HG02678 (cell line): Measurements from ENCODE around the gene SERPINA9.
"Not testable (repeated sequence)": the region's sequence is repeated elsewhere in the genome, so short reads cannot be mapped to it uniquely, and the experiment has no call there.

ENCODE experiments used
- ATAC-seq: cut with Tn5 transposase; IDR thresholded peaks from one replicate; pipeline ENCODE4 v1.9.1; 2021; ENCODE audit warnings: mild to moderate bottlenecking, moderate library complexity; ENCODE audit not compliant: unreplicated experiment

SERPINA9 gene

DNA sequence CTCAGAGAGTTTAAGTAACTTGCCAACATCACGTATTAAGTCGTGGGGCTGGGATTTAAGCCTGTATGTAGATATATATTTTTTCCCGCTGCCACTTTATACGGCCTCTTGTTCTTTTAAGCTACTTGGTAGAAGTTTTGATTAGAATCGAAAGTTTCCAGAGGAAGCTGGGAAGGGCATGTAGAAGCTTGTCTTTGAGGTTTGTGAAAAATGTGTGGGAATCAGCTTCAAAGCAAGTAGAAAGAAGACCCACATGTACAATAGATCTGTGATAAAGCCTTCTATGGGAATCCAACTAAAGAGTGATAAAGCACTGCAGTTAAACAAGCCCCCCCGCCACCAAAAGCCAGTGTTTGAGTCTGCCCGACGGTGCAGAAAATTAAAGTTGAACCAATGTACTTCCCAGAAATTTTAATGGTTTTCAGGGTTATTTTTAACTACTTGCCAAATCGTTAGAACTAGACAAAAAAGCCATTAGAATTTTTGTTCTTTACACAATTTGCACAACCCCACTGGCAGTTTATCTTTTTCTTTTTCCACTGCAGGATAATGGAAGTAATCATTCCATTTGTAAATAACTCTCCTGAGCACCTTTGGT lies 48.9 kb downstream of the SERPINA9 start:
- no peak for ATAC-seq

DNA sequence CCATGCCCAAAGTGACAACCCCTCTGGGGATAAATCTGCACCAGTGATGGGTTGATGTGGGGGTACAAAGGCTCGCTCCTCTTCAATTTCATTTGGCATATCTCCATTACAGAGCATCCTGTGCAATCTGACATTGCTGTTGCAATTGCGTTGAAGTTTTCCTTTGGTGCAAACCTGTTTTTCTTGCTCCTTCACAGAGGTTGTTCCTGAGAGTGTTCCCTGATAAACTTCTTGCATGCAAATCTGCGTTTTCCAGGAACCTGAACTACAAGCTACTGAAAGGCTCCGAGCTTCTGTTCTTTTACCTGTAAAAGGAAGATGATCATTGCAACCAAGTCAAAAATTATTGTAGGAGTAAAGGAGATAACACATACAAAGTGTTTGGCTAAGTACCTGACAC lies 49.5 kb downstream of the SERPINA9 start:
- ATAC-seq: no peak

DNA sequence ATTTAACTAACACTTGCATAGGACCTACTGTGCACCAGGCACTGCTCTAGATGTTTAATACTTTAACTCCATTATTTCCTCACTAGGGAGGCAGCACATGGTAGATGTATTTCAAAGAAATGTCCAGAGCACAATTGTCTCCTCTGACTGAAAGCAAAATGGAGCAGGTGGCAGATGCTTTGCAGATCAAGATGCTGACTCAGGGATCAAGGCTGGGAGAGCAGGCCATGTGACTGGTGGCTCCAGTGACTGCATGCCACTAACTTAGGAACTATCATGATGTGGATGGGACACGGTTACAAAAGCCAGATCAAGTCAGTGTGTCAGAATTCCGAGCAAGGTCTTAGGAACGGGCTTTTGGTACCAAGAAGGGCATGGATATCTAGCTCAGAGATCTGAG lies 51.6 kb downstream of the SERPINA9 start:
- ATAC-seq: no peak

DNA sequence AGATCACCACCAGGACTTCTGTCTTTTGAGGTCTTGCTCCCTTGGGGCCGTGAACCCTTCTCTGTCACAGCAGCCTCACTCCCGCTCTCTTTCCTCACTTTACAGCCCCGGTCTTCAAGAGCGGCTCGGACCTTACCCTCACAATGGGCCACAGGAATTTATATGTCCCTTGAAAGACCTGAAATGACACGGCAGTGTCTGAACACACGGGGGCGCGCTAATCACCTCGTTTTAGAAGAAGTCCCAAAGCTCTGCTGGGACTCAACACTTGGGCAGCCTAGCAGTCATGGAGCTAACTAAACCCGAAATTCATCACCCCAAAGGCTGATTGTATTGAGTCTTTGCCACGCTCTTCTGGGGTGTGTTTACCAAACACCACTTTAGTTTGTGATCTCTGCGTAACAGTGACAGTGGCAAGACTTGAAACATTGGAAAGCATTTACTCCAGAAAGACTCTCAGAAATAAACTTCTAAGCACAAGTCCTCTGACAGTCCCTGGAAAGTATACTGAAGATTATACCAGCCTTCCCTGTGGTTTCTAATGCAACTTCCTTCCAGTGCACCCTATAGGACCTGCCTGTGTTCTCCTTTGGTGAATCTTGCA lies 52.4 kb downstream of the SERPINA9 start:
- ATAC-seq: peak; percentile 45

DNA sequence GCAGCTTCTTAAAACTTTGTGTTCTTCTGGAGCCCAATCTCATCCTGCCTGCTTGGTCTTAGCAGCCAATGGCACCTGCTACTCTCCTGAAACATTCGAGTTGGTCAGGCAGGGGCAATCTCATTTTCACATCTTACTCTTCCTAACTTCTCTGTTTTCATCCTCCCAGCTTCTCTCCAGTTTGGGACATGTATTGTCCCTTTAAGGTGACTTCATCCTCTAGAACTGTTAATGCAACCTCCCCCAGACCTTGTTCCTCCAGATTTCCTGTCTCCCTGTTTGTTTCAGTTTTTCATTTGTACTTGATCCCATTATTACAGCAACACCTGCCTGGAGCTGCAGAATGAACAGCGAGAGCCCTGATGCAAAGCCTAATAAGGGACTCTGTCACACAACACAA lies 54.7 kb downstream of the SERPINA9 start:
- no peak for ATAC-seq

DNA sequence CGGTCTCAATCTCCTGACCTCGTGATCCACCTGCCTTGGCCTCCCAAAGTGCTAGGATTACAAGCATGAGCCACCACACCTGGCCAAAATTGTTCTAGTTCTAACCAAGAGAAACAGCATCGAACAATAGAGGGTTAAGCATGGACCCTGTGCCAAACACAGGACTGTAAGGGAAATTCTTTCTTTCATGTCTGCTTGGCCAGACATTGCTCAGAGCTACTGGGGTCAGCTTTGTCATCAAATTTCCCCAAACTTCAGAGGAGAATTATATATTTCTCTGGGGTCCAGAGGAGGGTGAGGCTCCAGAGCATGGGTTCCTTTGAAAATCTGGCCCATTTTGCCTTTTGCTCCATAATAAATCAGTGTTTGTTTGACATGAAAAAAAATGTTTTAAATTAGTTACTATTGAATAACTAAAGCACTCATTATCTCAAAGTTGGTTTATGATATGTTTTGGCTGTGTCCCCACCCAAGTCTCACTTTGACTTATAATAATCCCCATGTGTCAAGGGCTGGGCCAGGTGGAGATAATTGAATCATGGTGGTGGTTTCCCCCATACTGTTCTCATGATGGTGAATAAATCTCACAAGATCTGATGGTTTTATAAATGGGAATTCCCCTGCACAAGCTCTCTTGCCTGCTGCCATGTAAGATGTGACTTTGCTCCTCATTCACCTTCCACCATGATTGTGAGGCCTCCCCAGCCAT lies 58.3 kb downstream of the SERPINA9 start:
- ATAC-seq: not testable (repeated sequence)
